HG03342 (cell line): ENCODE data around the gene LAMA5.
"Not testable (repeated sequence)": the region's sequence is repeated elsewhere in the genome, so short reads cannot be mapped to it uniquely, and the experiment has no call there.

Experiments used
- ATAC-seq: cut with Tn5 transposase; IDR thresholded peaks from one replicate; pipeline ENCODE4 v1.9.1; 2021; ENCODE audit warnings: mild to moderate bottlenecking, moderate library complexity; ENCODE audit not compliant: unreplicated experiment

LAMA5 gene

GRCh38 chr20:62390317-62391164, 23.4 kb upstream of the LAMA5 start:
- ATAC-seq: no peak

GRCh38 chr20:62389601-62390087, 22.5 kb upstream of the LAMA5 start:
- ATAC-seq: no peak

GRCh38 chr20:62388839-62389600, 21.9 kb upstream of the LAMA5 start:
- no peak for ATAC-seq

GRCh38 chr20:62387933-62388635, 21.0 kb upstream of the LAMA5 start:
- ATAC-seq: no peak

GRCh38 chr20:62387219-62387913, 20.3 kb upstream of the LAMA5 start:
- no peak for ATAC-seq

GRCh38 chr20:62386383-62387218, 19.5 kb upstream of the LAMA5 start, which contains the start of gene RPS21:
RPS21 (plus strand) TSS chr20:62387103; CDS start chr20:62387339, 236 bp downstream.
- peak; percentile 80 for ATAC-seq

GRCh38 chr20:62382306-62383198, 15.4 kb upstream of the LAMA5 start:
- peak; percentile 53 for ATAC-seq

- ATAC-seq: no peak
These were observed 14.7 kb upstream of the LAMA5 start for GRCh38 chr20:62381842-62382241.

GRCh38 chr20:62381202-62381797, 14.2 kb upstream of the LAMA5 start:
- no peak for ATAC-seq

- no peak for ATAC-seq
These were observed 11.1 kb upstream of the LAMA5 start for GRCh38 chr20:62378215-62378614.

- ATAC-seq: no peak
These were observed 10.6 kb upstream of the LAMA5 start for GRCh38 chr20:62377615-62378178.

GRCh38 chr20:62377064-62377461, 10.0 kb upstream of the LAMA5 start:
- ATAC-seq: no peak

- ATAC-seq: no peak
These were observed 9.3 kb upstream of the LAMA5 start for GRCh38 chr20:62376112-62377063.

- ATAC-seq: no peak
These were observed 7.4 kb upstream of the LAMA5 start for GRCh38 chr20:62374331-62375152.

- not testable (repeated sequence) for ATAC-seq
These were observed 6.6 kb upstream of the LAMA5 start for GRCh38 chr20:62373631-62374179.
